ENCODE measurements around the gene NLRC5.

Gene NLRC5

GRCh38 chr16:57132470-57132869 is 143.1 kb downstream of the NLRC5 start:
- DNase-seq = no peak

GRCh38 chr16:57133031-57133430 is 143.7 kb downstream of the NLRC5 start:
- DNase-seq = no peak
